Measurements from ENCODE around the gene ZNF496. TPM values are rescaled to one million over a fixed set of nuclear protein-coding genes. Genes with fewer than 3 reads are reported as not detected.
"Not testable (repeated sequence)": the region's sequence is repeated elsewhere in the genome, so short reads cannot be mapped to it uniquely, and the experiment has no call there.

Gene ZNF496
- polyA plus RNA-seq, 5 donors: 28.5 to 40.5 (median 37.4) TPM

GRCh38 chr1:247360991-247361731, 29.5 kb upstream of the ZNF496 start:
- peak; percentile 26 to 29 for DNase-seq

DNA sequence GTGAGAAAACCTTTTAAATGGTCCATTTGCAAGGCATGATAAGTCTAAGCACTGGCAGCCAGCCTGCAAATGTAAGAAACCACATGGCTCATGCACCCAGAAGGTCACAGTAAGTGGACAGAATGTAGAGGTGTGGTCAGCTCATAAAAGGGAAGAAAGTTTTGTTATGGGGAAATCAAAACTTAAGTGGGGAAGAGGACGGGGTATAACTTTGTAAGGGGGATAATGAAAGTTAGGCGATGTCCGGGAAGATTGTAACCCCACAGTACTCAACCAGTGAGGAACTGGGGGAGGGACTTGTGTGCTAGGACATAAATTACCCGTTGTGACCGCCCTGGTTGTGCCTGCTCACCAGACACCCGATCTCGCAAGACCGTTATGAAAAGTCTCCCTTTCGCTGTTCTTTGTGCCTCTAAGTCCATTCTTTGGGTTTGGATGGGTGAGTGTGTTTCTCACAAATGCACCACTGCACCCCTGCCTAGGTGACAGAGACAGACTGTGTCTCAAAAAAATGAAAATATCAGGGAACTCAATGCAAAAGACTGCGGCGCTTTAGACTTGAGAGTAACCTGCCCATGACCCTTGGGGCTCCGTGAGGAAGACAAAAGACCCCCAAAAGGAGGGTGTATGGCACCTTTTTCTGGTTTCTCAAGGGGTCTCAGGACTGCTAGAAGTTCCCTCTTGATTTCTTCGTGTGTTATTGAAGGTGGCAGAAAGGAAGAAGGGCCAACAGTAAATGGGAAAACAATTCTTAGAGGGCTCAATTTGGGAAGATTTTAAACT, 28.6 kb upstream of the ZNF496 start:
- DNase-seq: no peak

DNA sequence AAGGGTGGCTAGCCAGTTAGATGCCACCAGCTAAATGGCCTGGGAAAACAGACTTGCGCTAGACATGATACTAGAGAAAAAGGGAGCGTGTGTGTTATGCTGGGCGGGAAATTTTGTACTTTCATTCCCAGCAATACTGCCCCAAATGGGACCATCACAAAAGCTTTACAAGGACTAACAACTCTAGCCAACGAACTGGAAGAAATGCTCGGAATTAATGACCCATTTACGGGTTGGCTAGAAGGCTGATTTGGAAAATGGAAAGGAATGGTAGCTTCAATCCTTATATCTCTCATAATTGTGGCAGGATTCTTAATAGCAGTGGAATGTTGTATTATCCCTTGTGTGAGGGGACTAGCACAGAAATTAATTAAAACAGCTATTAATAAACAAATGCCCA, 27.9 kb upstream of the ZNF496 start:
- DNase-seq: no peak

DNA sequence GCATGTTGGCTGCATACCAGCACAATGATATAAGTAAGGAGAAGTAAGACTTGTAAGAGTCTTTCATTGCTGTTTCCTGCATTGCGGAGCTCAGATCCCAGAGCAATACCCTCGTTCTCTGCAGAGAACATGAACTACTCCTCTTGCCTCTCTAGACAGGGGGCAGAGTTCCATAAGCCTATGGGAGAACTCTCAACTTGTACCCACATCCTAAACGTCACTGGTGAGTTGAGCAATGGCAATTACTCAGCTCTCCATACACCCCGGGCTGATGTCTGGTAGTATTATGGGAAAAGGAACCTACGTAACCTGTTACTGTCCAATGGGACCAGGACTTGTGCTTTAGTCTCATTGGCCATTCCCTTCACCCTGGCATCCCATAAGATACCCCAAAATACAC, 27.3 kb upstream of the ZNF496 start:
- DNase-seq: no peak

- no peak for DNase-seq
These were observed 26.1 kb upstream of the ZNF496 start for GRCh38 chr1:247357781-247358211.

DNA sequence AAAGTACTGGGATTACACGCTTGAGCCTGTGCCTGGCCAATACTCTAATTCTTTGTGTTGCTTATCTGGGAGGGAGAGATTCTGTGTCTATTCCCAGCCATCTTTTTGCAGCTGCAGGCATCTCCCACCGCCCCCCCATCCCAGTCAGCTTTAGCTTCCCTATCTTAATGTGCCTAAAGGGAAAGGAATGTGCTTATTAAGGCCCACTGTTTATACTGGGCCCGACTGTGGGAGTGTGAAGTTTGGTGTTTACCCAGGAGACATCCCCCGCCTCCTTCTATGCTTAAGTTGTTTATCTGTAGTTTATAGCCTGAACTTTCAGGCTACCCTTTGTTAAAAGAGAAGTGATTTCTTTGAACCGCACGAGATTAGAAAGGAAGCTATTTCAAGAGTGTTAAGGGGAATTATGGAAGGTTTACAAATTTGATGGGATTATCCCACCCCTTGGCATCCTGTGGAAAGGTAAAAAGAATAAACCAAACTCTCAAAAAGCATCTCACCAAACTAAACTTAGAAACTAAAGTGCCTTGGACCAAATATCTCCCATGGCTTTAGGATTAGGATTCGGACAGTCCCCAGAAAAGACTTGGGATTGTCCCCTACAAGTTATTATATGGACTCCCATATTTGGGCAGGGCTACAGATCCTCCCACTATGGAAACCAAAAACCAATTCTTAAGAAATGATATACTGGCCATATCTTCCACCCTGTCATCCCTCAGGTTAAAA, 25.5 kb upstream of the ZNF496 start:
- no peak for DNase-seq

DNA sequence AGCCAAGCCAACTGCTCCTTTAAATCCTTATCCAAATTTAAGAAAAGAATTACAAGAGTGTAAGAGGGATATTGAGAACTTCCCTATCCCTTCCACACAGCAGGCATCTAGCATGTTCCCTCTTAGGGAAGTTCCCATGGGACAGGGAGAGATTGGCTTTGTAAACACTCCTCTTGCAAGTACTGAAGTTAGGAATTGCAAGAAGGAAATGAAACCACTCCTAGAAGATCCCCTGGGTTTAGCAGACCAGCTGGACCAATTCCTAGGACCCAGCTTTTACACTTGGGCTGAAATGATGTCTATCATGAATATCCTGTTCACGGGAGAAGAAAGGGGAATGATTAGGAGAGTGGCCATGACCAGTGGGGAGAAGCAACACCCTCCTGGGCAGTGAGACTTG, 23.5 kb upstream of the ZNF496 start:
- not testable (repeated sequence) for DNase-seq

DNA sequence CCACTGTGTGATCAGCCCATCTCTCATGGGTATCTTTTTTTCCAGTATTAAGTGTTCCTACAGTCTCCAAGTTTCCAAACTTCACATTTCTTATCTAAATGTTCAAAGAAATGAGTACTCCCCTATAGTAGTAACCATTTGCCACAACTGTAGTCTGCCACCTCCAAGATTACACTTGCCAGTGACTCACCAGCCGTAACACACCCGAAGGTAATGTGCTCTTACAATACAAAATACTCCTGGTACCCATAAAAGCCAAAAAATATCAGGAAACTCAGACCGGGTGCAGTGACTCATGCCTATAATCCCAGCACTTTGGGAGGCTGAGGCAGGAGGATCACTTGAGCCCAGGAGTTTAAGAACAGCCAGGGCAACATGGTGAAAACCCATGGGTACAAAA, 20.5 kb upstream of the ZNF496 start:
- DNase-seq: no peak

- DNase-seq: no peak
These were observed 18.9 kb upstream of the ZNF496 start for GRCh38 chr1:247350587-247350986.

DNA sequence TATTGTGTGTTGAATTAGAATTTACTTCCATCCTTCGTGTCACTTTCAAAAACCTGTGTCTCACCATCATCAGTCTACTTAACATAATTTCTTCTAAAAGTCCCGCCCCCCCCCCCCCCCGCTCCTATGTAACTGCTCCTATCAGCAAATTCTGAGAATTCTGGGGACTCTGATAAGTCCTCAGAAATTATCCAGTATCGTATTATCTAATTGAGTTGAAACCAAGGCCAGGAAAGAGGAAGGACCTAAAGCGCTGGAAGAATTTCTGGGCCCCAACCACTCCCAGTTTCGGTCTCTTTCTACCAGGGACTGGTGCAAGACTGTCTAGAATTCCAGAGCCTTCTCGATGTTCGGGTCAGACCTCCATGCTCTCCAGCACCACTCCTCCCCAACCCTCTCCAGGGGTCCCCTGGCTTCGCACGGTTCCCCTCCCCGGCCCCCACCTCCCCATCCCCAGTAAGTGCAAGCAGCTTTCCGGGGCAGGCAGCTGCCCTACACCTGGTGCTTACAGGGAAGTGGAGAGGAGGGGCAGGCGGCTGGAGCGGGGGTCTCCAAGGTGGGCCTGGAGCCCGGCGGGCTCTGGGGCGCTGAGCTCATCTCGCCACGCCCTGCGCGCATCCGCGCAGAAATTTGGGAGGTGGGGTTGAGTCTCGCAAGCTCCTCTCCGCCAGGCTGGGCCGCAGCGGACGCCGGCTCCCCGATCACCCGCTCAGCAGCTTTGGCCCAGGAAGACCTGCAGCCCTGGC, 16.0 kb upstream of the ZNF496 start:
- DNase-seq: no peak

- DNase-seq: no peak
These were observed 14.2 kb upstream of the ZNF496 start for GRCh38 chr1:247345881-247346280.

- DNase-seq: no peak
These were observed 12.1 kb upstream of the ZNF496 start for GRCh38 chr1:247343801-247344200.

- DNase-seq: no peak
These were observed 7.1 kb upstream of the ZNF496 start for GRCh38 chr1:247338723-247339275.

- DNase-seq: no peak
These were observed 6.3 kb upstream of the ZNF496 start for GRCh38 chr1:247337961-247338360.

DNA sequence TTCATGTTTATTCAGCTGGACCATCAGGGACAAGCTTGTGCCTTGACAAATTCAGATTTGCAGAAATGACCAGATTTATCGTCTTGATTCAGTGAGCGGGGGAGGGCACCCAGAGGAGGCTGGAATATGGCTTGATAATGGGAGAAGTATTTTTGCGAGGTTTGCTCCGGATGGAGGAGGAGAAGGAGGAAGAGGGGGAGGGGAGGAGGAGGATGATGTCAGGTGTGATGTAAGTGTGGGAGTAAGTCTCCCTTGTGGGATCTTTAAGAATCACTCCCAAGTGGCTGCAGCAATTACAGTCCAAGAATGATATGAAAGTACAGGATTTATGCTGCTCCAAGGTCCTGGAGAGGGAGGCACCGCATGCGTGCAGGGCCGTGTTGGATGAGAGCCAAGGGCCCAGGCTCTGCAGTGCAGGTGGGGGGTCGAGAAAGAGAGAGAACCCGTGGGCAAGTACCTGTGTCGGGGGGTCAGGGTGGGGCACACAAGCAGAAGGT, 5.6 kb upstream of the ZNF496 start:
- DNase-seq: no peak

- no peak for DNase-seq
These were observed 4.7 kb upstream of the ZNF496 start for GRCh38 chr1:247336390-247336789.

DNA sequence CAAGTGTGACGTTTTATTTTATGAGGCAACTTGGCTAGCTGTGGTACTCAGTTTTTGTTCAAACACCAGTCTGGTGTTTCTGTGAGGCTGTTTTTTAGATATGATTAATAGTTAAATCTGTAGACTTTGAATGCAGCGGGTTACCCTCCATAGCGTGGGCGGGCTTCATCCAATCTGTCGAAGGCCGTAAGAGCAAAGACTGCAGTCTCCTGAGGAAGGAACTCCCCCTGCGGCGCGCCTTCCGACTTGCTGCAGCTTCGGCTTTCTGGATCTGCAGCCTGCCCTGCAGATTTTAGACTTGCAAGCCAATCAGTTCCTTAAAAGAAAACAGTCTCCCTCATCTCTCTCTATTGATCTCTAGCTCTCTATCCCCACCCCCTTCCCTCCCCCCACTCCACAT, 4.2 kb upstream of the ZNF496 start:
- DNase-seq: no peak

DNA sequence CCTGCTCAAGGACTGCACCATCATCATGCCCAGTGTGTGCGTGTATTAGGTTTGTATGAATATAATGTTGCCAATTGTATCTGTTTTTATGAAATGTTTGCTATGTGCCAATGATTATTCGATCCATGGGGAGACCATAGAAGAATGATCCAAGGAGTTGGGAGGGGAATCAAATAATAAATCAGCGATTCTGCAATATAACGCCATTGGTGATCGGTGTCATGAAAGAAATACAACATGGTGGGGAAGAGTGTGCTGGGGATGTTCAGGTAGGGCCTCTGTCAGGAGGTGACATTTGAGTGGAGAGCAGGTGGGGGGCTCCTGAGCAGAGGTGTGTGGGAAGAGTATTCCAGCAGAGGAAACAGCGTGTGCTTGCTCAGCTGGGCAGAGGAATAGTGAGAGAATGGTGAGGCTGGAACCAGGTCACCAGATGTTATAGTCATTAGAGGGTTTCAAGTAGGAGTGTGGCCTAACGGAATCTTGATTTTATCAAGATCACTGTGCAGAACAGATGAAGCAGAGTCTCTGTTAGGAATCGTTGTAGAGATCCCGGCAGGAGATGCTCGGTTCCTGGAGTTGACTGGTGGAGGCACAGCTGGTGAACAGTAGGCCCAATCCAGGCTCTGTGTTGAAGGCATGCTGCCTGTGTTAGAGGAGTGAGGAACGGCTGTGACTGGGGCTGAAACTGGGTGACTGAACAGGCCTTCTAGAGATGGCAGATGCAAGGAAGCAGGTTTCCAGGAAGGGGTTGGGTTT, 2.9 kb upstream of the ZNF496 start:
- no peak for DNase-seq

DNA sequence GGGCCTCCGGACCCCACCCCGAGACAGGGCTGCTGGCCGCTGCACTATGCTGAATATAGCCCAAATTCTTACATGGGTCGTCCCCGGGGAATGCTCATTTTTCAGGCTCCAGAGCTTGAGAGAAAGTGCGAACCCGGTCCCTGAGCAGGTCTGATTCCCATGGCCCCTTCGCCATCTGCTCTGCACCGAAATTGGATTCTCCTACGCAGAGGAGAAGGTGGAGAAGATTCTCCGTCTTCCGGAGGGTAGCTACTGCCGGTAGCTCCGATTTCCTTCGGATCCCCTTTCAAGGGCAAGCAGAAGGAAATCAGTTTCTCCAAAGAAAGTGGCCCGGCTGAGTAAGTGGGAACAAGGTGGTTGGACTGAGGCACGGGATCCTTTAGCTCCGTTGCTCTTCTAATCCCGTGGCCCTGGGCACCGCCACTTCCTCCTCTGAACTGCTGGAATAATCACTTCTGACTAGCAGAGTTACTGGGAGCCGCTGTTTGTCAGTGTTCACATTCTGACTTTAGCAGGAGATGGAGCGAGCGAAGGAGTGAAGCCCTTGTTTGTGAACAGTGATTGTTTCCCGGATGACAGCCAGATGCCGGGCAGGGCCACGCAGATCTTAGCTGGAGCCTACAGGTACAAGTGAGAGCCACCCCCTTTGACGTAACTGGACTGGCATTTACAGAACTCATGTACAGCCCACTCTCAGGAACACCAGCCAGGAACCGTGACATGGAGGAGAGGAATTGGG, 1.1 kb upstream of the ZNF496 start:
- DNase-seq: peak in 1 of 2 donors; percentile 11

DNA sequence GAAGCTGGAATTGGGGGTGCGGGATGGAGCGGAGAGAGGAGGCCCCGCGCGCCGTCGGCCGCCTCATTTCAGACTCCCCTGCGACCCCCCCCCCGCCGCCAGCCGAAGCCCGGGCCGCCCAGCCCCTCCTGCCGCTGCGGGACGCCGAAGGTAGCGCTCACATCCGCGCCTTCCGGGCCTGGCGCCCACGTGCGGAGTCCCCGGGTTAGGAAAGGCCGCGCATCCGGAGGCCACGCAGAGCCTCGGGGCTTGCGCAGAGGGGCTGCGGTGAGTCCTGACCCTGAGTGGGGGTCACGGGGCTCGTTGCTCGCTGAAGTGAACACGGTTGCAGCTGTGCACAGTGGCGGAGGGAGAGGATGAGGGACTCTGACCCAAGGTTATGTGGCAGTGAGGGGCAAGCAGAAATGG, 552 bp upstream of the ZNF496 start:
- peak; percentile 19 to 48 for DNase-seq

All from right lung (tissue), 5 donors.